Activated T-cell treated with anti-CD3 and anti-CD28 coated beads, Interleukin-2, amount 50 U/mL, for 1 hour (primary cell): ENCODE data around the gene NOS3.
A peak's percentile ranks its signal among the peaks of the same experiment; 100 is the strongest.

ENCODE experiments used
- DNase-seq: peaks from one replicate; pipeline ENCODE4 v3.0.0-alpha.2; 2020

The NOS3 gene

DNA sequence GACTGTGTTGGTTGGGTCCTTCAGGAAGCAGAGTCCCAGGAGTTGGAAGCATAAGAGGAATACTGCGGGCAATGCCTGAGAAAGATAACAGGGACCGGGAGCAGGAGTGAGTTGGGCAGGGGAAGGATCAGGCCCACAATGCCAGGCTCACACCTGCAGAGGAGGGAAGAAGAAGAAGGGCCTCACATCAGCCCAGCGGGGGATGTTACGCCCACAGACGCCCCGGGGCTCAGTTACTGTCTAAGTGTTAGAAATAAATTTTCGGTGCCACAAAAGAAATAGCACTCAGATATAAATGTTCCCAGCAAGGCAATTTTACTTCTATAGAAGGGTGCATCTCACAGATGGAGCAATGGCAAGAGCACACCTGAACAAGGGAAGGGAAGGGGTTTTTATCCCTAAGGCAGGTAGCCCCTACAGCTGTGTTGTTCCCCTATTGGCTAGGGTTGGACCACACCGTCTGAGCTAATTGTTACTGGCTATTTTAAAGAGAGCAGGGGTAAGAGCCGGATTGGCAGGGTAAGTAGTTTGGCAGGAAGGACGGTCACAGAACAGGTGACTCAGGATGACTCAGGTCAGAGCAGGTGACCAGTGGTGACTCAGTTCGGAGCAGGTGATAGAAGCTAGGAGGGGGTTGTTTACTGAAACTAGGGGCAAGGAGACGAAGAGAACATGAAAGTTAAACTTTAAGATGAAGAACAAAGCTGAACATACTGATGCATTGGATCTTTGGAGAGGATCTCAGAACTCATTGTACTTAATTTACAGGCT lies at the start of gene NOS3:
NOS3 (plus strand) TSS at position 602 of the 771 bp plus-strand sequence. CDS start 2,787 bp downstream, outside the sequence.
- DNase-seq, result no peak

DNA sequence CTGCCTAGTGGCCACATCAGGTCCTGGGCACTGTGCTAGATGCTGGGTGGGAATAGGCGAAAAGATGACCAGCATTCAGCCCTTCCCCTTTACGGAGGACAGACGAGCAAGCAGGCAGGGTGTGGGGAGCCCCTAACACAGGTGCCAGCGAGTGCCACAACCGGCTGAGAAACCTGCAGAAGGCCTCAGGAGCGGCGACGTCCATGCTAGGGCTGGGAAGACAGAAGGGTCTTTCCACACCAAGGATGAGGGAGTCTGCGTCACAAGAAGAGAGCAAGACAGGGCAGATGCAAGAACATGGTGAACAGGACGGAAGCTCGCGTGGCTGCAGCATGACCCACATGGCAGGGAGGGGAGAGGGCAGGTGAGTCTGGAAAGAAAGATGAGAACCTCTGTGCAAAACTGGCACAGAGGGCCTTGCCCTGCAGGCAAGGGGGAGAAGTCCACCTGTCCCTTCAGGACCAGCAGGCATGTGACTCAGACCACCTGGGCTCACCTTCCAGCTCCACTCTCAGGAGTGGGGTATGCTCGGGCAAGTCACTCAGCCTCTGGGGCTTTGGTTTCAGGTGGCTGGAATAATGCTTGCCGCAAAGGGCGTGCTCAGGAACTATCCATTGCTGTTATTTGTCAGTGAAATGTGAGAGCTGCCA lies 49.3 kb upstream of the NOS3 start:
- peak; percentile 2 for DNase-seq

DNA sequence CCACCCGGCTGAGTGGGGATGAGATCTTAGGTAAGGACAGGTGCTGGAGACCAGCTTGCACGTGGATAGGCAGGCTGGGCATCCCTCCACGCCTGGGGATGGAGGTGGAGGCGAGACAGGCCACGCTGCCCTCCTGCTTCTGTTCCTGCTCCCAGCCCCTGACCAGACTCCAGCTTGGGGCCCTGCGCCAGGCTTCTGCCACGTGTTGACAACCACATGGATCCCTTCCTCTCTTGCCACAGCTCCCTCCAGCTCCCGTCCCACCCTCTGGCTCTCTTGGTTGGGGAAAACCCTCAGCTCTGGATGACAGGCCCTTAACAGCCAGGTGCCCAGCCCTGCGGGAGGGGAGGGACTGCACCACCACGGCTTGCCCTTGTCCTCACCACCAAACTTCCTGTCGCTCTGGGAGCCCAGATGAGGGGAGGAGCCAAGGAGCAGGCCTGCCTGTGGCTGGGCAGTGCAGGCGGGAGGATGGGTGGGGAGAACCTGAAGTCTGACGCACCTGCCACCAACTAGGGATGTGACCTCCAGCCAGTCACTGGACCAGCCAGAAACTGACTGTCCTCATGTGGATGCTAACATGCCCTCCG lies 48.7 kb upstream of the NOS3 start:
- DNase-seq, result peak; percentile 33

DNA sequence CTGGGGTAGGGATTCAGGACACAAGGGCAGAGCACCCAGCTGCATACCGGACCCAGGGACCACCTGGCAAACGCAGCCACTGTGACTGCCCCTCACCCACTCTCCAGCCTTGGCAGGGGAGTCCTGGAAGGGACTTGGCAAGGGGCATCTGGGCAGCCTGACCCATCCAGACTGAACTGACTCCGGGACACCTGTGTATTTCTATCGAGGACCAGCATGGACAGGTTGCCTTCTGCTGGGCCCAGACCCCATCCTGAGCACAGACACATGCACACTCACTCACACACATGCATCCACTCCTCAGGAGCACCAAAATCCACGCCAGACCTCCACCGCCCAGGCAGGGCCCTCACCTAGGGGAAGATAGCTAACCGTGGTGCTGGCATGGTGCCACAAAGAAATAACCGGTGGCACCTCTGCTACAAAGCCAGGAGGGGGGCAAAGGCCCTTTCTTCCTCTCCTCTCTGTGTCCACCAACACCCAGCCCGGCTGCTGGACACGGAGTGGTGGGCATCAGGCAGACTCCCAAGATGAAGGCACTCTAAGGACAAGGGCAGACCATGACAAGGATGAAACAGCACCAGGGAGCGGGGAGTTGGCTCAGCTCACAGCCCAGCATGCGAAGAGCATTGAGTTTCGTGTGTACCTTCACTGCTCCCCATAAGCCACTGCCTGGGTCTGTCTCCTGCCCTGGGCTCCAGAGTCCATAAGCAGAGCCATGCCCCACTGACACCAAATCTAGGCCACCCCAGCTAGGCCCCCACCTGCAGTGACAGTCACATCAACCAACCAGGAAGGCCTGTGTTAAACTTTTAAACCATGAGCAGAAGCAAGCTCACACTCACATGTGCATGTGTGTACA lies 48.0 kb upstream of the NOS3 start:
- DNase-seq, result peak; percentile 16

DNA sequence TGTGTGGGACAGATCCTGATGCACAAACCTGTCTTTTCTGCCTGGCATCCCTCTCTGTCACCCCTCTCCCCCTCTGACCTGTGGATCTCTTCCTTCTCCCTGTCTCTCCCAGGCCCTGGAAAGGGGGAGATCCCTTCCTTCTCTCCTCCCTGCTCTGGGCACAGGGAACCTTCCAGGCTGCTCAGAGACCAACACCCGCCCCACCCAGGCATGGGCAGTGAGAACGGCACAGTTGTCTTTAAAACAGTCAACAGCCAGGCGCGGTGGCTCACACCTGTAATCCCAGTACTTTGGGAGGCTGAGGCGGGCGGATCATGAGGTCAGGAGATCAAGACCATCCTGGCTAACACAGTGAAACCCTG lies 47.4 kb upstream of the NOS3 start:
- DNase-seq, result no peak

DNA sequence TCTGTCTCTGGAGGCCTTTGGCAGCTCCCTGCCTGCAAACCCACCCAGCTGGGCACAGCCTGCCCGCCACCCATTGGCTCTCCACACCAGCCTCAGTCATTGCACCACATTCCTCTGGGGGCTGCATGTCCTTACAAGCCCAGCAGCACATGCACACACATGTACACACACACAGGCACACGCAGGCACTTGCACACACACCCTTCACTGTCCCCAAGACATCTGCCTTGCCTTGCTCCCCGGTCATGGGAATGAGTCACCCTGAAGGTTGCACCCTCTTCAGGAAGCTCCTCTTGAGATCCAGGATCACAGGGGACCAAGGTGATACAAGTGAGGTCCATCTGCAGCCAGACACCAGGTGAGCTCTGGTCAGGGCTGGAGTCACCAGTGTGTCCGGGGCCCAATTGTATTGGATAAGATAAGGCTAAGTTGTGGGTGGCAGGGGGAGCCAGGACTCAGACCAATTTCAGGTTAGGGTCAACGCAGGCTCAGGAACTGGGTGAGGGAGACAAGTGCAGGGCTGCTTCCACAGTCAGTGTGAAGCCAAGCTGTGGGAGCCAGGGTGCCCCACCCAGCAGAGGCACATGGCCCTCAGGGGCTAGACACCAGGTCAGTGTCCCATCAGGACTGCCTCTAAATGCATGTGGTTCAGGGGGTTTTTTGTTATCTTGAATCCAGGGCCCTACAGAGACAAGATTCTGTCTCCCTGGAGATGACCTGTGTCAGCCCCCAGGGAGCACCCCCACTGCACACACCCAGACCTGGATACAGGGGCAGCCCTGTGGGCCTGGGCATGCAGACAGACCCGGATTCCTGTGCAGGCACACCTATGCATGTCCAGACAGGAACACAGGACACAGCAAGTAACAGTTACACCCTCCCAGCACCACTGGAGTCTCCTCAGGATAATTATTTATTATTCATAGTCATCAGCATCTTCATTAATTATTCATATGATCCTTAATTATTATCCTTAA lies 46.5 kb upstream of the NOS3 start:
- peak; percentile 11 for DNase-seq

DNA sequence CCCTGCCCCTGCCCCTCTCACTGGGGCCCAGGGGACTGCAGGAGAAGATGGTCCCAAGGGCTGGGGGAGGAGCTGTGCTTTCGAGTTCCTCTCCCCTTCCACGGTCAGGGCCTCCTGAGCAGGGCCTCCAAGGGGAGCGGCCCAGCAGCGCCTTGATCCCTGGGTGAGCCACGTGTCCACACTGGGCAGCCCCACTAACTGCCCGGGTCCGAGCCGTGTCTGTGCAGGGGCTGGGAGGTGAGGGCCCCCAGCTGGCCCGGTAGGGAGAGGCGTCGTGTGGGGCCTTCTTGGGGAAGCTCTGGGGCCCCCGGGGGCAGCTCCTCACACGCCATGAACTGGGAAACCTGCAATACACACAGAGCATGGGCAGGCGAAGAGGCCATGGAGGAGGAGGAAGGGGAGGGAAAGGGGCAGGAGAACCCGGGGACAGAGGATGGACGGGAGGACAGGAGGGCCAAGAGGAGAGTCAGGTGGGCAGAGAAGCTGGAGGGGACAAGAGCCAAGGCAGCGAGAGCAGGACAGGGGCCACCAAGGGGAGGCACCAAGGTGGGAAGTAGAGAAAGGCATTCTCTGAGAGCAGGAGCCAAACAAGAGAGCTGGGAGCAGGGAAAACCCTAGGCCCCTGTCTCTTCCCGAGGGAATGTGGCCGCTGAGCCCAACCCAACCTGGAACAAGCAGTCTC lies 45.5 kb upstream of the NOS3 start:
- peak; percentile 13 for DNase-seq

DNA sequence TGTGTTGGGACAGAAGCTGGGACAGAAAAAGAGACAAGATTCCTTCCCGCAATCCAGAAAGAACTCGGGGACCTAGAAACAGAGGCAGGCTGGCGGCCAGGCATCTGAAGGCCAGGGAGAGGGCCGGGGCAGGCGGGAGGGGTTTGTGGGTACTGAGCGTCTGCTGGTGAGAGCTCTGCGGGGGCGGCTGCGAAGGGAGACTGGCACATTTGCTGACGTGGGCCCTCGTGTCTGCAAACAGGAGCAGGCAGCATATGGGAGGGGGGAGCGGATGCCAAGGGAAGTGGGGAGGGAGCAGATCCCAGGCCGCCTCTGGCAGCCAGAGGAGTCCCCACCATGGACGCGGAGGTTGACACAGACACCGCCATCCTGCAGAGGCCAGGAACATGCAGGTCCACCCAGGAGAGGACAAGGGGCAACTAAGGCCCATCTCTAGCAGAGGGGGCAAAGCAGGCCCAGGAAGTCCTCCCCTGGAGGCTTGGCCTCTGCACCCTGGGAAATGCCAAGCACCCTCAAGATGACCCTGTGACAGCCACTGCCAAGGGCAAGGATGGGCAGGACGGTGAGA lies 44.9 kb upstream of the NOS3 start:
- DNase-seq, result no peak

DNA sequence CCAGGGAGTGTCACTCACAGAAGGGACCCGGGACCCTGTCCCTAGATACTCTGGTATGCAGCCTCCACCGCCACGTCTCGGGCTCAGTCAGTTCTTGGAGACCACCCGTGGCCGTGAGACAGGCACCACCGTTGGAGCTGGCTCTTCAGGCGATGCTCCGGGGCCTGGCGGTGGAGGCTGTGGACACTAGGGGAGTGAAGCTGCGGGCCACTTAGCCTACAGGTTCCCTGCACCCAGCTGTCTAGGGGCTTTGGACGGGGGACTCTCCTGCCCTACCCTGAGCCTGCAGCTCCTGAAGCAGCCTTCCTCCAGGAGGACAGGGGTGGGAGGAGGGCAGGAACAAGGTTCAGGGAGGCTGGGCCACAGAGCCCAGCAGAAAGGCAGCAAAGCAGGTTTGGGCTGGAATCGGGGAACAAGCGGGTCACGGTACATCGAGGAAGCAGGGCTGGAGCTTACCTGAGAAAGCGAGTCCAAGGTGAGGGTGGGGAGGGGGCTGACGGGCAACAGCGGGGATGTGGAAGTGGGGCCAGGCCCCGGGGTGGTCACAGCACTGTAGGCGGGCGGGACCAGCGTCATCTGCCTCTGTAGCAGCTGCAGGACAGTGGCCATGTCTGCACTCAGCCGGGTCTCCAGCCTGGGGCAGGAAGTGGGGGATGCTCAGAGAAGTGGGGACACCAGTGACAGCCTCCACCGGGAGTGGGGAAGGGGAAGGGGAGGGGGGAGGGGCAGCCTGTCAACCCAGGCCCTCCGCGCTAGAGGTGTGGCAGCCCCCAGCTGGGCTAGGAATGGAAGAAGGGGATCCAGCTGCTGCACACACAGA lies 44.2 kb upstream of the NOS3 start:
- peak; percentile 15 for DNase-seq

DNA sequence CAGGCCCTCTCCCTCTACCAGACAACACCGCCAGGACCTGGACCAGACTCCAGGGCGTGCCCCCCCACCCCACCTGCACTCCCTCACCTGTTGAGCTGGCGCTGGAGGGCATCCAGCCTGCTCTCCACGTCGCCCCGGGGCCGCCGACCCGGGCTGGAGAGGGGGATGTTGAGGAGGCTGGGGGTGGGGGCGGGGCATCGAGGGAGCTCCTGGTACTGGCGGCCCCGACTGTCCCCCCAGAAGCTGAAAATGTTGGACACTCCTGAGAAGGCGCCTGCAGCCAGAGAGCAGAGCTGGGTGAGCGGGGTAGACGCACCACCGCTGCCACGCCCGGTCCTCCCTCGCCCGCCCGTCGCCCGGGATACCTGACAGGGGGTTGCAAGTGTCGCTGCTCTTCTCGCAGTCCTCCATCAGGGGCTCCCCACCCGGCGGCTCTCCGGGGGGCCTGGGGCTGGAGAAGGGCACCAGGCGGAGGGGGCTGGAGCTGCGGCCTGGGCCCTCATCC lies 43.5 kb upstream of the NOS3 start:
- DNase-seq, result peak; percentile 13

DNA sequence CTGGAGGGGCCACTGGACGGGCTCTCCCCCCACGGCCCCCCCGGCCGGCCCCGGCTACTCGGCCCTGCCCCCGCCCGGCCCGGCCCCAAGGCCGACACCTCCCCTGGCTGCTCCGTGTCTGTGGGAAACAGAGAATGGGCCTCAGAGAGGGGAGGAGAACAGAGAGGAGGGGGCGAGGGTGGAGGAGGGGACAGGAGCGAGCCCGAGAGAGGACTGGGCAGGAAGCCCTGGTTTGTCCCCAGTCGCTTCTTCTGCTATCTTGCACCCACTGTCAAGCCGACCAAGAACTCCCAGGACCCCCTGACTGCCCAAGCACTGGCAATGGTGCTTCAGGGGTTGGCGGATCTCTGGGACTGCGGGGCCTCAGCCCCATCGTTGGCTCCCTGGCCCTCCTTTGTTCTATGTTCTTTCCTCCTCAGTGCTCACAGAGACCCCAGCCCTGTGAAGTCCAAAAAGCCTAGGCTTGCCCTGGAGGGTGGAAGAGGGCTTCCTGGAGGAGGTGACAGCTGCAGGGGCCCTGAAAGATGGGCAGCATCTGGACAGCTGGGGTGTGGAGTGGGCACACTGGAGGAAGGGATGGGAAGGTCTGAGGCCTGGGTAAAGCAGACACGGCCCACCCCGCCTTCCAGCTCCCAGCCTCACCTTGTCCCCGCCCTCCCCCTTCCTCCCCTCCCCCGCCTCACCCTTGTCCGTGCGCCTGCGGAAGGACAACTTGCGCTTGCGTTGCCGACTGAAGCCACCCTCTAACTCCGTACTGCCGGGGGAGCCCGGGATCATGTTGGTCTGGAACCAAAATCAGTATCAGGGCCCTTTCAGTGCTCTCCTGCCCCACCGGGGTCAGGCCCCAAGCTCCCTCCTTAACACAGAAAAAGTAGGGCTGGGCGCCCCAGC lies 42.8 kb upstream of the NOS3 start:
- DNase-seq, result no peak

DNA sequence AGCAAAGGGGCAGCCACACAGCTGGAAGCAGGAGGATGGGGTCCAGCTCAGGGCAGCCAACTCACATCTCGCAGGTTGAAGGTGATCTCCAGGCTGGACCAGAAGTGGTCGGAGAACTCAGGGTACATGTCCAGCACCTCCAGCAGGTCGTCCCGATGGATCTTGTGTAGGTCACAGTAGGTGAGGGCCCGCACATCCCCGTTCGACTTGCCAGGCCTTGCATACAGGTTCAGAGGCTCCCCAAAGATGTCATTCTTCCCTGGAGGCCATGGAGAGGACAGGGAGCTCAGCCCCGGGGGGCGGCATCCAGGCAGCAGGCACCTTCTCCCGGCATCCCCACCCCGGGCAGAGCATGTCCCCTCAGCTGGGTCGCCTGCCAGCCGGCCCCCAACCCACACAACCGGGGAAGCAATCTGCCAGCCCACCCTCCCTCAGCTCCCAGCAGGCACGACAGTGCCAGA lies 42.0 kb upstream of the NOS3 start:
- peak; percentile 5 for DNase-seq

DNA sequence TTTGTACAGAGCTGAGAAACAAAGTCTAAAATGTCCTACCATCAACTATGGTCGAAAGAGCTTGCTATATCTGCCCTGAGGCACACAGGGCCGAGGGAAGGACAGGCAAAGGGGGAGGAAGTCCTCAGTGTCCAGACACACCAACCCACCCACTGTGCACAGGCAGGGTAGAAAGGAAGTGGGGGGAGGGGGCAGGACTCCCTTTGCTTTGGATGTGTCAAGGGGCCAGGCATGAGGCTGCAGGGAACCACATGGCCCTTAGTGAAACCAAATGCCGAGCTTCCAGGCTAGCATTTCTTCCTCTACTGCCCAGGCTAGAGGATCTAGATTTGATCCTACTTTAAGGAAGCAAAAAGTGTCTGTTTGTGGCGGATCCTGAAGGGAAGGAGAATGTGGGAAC lies 41.3 kb upstream of the NOS3 start:
- DNase-seq, result no peak

DNA sequence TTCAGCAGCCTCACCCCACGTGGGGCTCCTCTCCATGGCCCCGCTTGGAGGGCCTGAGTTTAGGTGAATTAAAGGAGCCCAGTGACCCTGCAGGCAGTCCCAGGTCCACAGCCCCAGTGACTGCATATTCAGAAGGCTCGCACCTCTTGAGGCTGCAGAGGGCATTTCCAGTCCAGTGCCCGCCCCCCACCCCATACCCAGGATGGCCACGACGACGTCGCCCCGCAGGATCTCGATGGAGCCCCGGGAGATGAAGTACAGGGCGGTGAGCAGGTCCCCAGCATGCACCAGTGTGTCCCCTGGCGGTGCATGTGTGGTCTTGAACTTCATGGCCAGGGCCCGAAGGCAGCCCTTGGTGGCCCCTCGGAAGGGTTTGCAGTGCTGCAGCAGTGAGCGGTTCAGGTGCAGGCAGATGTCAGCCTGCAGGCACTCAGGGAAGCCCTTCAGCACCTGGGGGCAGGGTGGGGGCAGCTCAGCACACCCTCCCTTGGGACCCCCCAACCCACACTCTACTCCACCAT lies 40.8 kb upstream of the NOS3 start:
- DNase-seq, result no peak

DNA sequence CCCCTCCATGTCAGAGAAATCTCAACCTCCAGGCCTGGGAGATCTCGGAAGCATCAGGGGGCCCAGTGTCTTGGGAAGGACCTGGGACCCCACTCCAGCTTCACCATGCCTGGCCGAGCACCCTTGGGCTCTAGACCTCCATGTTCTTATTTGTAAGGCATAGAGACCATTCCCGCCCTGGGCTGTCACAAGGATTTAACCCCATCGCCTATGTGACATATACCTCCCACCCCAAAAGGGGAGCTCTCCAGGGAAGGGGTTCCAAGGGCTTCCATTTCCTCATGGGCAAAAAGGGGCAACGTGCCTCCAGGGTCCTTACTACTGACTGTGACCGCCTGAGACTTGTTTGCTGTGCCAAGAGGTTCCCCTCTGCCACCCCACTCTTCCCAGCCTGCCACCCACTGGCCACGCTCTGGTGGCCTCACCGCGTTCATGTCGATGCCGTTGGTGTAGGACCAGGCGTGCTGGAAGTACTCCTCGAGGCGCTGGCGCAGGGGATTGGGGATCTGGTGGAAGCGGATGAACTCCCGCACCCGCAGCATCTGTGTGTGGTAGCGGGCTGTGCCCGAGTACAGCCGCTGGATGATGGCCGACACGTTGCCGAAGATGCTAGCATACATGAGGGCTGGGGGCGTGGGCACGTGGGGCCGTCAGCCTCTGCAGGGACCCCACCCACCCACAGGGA lies 40.2 kb upstream of the NOS3 start:
- peak; percentile 8 for DNase-seq

DNA sequence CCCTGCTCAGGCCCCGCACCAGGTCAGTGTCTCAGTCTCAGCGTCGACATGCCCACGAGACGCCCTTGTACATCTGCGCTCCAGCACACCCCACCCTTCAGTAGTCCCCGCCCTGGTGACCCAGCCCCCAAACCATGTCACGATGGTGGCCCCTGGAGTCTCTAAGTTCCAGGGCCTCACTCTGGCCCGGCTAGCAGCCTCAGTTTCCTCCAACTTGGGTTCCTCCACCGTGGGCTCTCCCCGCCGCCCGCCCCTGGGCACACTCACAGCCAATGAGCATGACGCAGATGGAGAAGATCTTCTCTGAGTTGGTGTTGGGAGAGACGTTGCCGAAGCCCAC lies 39.7 kb upstream of the NOS3 start:
- no peak for DNase-seq

DNA sequence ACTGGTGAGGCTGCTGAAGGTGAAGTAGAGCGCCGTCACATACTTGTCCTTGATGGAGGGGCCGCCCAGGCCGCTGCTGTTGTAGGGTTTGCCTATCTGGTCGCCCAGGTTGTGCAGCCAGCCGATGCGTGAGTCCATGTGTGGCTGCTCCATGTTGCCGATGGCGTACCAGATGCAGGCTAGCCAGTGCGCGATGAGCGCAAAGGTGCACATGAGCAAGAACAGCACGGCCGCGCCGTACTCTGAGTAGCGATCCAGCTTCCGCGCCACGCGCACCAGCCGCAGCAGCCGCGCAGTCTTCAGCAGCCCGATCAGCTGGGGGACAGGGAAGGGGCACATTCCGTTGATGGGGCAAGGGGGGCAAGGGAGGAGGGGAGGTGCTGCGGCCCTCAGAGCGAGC lies 39.3 kb upstream of the NOS3 start:
- no peak for DNase-seq
